ENCODE results near the gene MT1M.

The MT1M gene

DNA sequence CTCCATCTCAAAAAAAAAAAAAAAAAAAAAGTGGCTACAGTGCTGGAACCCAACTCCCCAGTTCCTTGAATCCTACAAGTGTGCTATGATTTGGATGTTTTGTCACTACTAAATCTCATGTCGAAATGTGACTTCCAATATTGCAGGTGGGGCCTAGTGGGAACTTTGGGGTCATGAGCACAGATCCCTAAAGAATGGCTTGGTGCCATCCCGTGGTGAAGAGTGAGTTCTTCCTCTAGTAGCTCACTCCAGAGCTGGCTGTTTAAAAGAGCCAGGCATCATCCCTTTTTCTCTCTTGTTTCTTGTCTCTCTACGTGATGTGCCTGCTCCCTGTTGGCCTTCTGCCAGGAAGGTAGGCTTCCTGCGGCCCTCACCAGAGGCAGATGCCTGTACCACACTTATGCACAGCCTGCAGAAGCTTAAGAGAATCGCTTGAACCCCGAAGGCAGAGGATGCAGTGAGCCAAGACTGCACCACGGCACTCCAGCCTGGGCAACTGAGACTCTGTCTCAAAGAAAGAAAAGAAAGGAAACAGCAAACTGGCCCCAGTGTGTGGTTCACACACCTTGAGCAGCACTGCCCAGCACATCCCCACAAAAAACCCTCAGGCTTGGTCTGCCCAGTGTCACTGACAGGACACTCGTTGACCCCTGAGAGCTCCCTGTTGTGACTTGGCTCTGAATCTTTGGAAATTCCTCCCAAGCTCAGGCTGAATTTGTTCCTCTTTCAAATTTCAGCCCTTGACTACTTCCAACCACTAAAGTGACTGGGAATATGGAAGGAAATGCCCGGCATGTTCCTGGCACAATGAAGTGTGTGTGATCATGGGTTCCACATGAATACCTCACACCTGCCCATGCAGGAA, 3.7 kb upstream of the MT1M start:
- Histone ChIP-seq H4K8ac (ENCODE audit: low read depth, low read length) (no peak overlapping the region), H3K56ac (ENCODE audit: low read length) (no peak overlapping the region), H4K5ac (ENCODE audit: low read length) (no peak overlapping the region), H3K4me1 (ENCODE audit: control insufficient read depth, low read depth, low read length) (no peaks in the 10 kb centered on the region), H3K27ac (ENCODE audit: low read depth, low read length) (no peak overlapping the region), H3K9ac (ENCODE audit: low read length) (no peak overlapping the region), H3K4ac (ENCODE audit: low read depth, low read length) (no peak overlapping the region), H2AK5ac (ENCODE audit: low read length) (no peak overlapping the region), H3K79me2 (ENCODE audit: control insufficient read depth, insufficient read depth, low read length) (no peaks in the 10 kb centered on the region), H2BK5ac (ENCODE audit: low read length) (no peak overlapping the region), H3K18ac (ENCODE audit: low read length) (no peak overlapping the region), H3K27me3 (ENCODE audit: insufficient read depth, low read length, poor library complexity) (peaks cover 72% of the 10 kb centered on the region), H2BK15ac (replicated peaks; ENCODE audit: low read depth) (no peak overlapping the region), H3K36me3 (ENCODE audit: control insufficient read depth, insufficient read depth, low read length) (no peaks in the 10 kb centered on the region), H3K23ac (ENCODE audit: low read length) (no peak overlapping the region), H2BK120ac (ENCODE audit: low read depth, low read length) (no peak overlapping the region), H3K4me2 (ENCODE audit: low read length) (no peak overlapping the region), H3K79me1 (ENCODE audit: low read length) (no peaks in the 10 kb centered on the region), H3K4me3 (ENCODE audit: low read length) (no peak overlapping the region)
- WGBS (ENCODE audit: extremely low coverage, insufficient coverage, low lambda C conversion rate) = no CpG with 5 or more reads among the region's 9 CpGs
- no peak for DNase-seq

DNA sequence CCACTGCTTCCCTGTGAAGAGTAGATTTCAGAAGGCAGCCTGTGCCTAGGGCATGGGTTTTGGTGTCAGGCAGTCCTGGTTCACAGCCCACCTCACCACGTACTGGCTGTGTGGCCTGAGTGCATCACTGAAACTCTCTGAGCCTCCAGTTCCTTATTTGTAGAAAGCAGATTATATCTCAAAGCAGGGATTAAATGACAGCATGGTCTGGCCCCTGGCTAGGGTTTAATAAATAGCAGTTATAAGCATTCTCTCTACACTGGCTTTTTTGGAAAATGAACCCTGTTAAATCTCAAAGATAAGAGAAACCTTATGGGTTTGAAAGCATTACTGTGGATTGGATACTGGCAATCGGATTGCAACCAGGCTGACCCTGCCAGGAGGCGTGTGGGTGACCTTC, 2.9 kb upstream of the MT1M start:
- no peak overlapping the region for H3K4me3 ChIP-seq (ENCODE audit: low read length)
- no peak overlapping the region for H3K23ac ChIP-seq (ENCODE audit: low read length)
- H3K36me3 ChIP-seq (ENCODE audit: control insufficient read depth, insufficient read depth, low read length) = no peaks in the 10 kb centered on the region
- no peaks in the 10 kb centered on the region for H3K79me1 ChIP-seq (ENCODE audit: low read length)
- H3K4me2 ChIP-seq (ENCODE audit: low read length) = no peak overlapping the region
- no peak overlapping the region for H3K9ac ChIP-seq (ENCODE audit: low read length)
- H2BK15ac ChIP-seq (replicated peaks; ENCODE audit: low read depth) = no peak overlapping the region
- no peak overlapping the region for H4K8ac ChIP-seq (ENCODE audit: low read depth, low read length)
- whole genome bisulfite sequencing (ENCODE audit: extremely low coverage, insufficient coverage, low lambda C conversion rate) = no CpG with 5 or more reads among the region's 3 CpGs
- no peak overlapping the region for H2BK5ac ChIP-seq (ENCODE audit: low read length)
- no peak overlapping the region for H4K5ac ChIP-seq (ENCODE audit: low read length)
- no peak overlapping the region for H2BK120ac ChIP-seq (ENCODE audit: low read depth, low read length)
- no peak for DNase-seq
- H3K56ac ChIP-seq (ENCODE audit: low read length) = no peak overlapping the region
- H3K27me3 ChIP-seq (ENCODE audit: insufficient read depth, low read length, poor library complexity) = peaks cover 76% of the 10 kb centered on the region
- no peak overlapping the region for H3K4ac ChIP-seq (ENCODE audit: low read depth, low read length)
- no peak overlapping the region for H3K18ac ChIP-seq (ENCODE audit: low read length)
- H3K4me1 ChIP-seq (ENCODE audit: control insufficient read depth, low read depth, low read length) = no peaks in the 10 kb centered on the region
- no peaks in the 10 kb centered on the region for H3K79me2 ChIP-seq (ENCODE audit: control insufficient read depth, insufficient read depth, low read length)
- H2AK5ac ChIP-seq (ENCODE audit: low read length) = no peak overlapping the region
- no peak overlapping the region for H3K27ac ChIP-seq (ENCODE audit: low read depth, low read length)

DNA sequence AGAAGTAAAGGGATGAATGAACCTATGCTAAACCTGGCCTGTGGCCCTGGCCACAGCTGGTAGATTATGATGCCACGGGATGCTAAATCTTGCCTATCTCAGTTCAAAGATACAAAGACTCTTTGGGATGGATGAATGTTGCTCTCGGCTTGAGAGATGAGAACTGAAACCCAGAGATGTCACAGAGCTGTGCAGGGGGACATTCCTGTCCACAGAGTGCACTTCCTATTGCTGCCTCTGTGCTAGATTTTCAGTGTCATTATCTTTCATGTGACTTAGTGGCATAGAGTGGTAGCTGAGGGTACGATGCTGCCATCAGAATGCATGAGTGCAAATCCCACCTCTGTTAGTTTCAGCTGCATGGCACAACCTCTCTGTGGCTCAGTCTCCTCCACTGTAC, 2.3 kb upstream of the MT1M start:
- Histone ChIP-seq H2BK120ac (ENCODE audit: low read depth, low read length) (no peak overlapping the region), H3K18ac (ENCODE audit: low read length) (no peak overlapping the region), H3K23ac (ENCODE audit: low read length) (no peak overlapping the region), H3K4me3 (ENCODE audit: low read length) (no peak overlapping the region), H3K79me2 (ENCODE audit: control insufficient read depth, insufficient read depth, low read length) (no peaks in the 10 kb centered on the region), H3K9ac (ENCODE audit: low read length) (no peak overlapping the region), H3K4me2 (ENCODE audit: low read length) (no peak overlapping the region), H3K4me1 (ENCODE audit: control insufficient read depth, low read depth, low read length) (no peaks in the 10 kb centered on the region), H3K36me3 (ENCODE audit: control insufficient read depth, insufficient read depth, low read length) (no peaks in the 10 kb centered on the region), H3K27me3 (ENCODE audit: insufficient read depth, low read length, poor library complexity) (peaks cover 77% of the 10 kb centered on the region), H4K8ac (ENCODE audit: low read depth, low read length) (no peak overlapping the region), H4K5ac (ENCODE audit: low read length) (no peak overlapping the region), H3K27ac (ENCODE audit: low read depth, low read length) (no peak overlapping the region), H3K79me1 (ENCODE audit: low read length) (no peaks in the 10 kb centered on the region), H2BK5ac (ENCODE audit: low read length) (no peak overlapping the region), H3K56ac (ENCODE audit: low read length) (no peak overlapping the region), H2BK15ac (replicated peaks; ENCODE audit: low read depth) (no peak overlapping the region), H3K4ac (ENCODE audit: low read depth, low read length) (no peak overlapping the region), H2AK5ac (ENCODE audit: low read length) (no peak overlapping the region)
- no CpG with 5 or more reads among the region's 3 CpGs for WGBS (ENCODE audit: extremely low coverage, insufficient coverage, low lambda C conversion rate)
- no peak for DNase-seq

- H3K4me1 ChIP-seq (ENCODE audit: control insufficient read depth, low read depth, low read length) = no peaks in the 10 kb centered on the region
- no peak overlapping the region for H3K9ac ChIP-seq (ENCODE audit: low read length)
- H2BK120ac ChIP-seq (ENCODE audit: low read depth, low read length) = no peak overlapping the region
- H4K8ac ChIP-seq (ENCODE audit: low read depth, low read length) = no peak overlapping the region
- no peak overlapping the region for H3K27ac ChIP-seq (ENCODE audit: low read depth, low read length)
- no peak overlapping the region for H3K56ac ChIP-seq (ENCODE audit: low read length)
- H4K5ac ChIP-seq (ENCODE audit: low read length) = no peak overlapping the region
- peaks cover 77% of the 10 kb centered on the region for H3K27me3 ChIP-seq (ENCODE audit: insufficient read depth, low read length, poor library complexity)
- H3K4me2 ChIP-seq (ENCODE audit: low read length) = no peak overlapping the region
- no peak overlapping the region for H2BK5ac ChIP-seq (ENCODE audit: low read length)
- no peak overlapping the region for H3K4ac ChIP-seq (ENCODE audit: low read depth, low read length)
- no peaks in the 10 kb centered on the region for H3K79me1 ChIP-seq (ENCODE audit: low read length)
- no peak for DNase-seq
- H3K79me2 ChIP-seq (ENCODE audit: control insufficient read depth, insufficient read depth, low read length) = no peaks in the 10 kb centered on the region
- no peak overlapping the region for H2BK15ac ChIP-seq (replicated peaks; ENCODE audit: low read depth)
- no peak overlapping the region for H3K18ac ChIP-seq (ENCODE audit: low read length)
- WGBS (ENCODE audit: extremely low coverage, insufficient coverage, low lambda C conversion rate) = no CpG with 5 or more reads among the region's 10 CpGs
- H3K4me3 ChIP-seq (ENCODE audit: low read length) = no peak overlapping the region
- no peak overlapping the region for H2AK5ac ChIP-seq (ENCODE audit: low read length)
- no peak overlapping the region for H3K23ac ChIP-seq (ENCODE audit: low read length)
- H3K36me3 ChIP-seq (ENCODE audit: control insufficient read depth, insufficient read depth, low read length) = no peaks in the 10 kb centered on the region
Measured at GRCh38 chr16:56631197-56631596, 1.3 kb upstream of the MT1M start.

DNA sequence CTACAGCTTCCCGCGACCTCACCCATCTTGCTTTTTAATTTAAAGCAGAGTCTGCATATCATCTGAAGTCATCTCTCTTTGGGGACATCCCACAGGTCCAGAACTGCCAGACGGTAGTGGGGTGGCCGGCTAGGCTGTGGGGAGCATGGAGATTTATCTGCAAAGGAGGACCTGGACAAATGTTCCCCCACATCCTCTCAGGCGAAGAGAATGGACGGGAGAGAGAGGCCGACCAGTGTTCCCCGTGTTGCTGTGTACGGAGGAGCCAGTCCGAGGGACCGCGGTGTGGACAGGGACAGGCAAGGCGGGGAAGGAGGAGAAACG, 665 bp upstream of the MT1M start:
- DNase-seq = no peak
- peak overlapping the region; percentile 29 for H3K9ac ChIP-seq (ENCODE audit: low read length)
- peak overlapping the region; percentile 25 for H3K4me2 ChIP-seq (ENCODE audit: low read length)
- no peak overlapping the region for H4K8ac ChIP-seq (ENCODE audit: low read depth, low read length)
- no peaks in the 10 kb centered on the region for H3K36me3 ChIP-seq (ENCODE audit: control insufficient read depth, insufficient read depth, low read length)
- no peaks in the 10 kb centered on the region for H3K79me2 ChIP-seq (ENCODE audit: control insufficient read depth, insufficient read depth, low read length)
- no peak overlapping the region for H2BK120ac ChIP-seq (ENCODE audit: low read depth, low read length)
- H3K79me1 ChIP-seq (ENCODE audit: low read length) = no peaks in the 10 kb centered on the region
- H3K23ac ChIP-seq (ENCODE audit: low read length) = no peak overlapping the region
- H3K4me1 ChIP-seq (ENCODE audit: control insufficient read depth, low read depth, low read length) = no peaks in the 10 kb centered on the region
- no peak overlapping the region for H3K4ac ChIP-seq (ENCODE audit: low read depth, low read length)
- peak overlapping the region; percentile 73 for H3K56ac ChIP-seq (ENCODE audit: low read length)
- peaks cover 78% of the 10 kb centered on the region for H3K27me3 ChIP-seq (ENCODE audit: insufficient read depth, low read length, poor library complexity)
- H3K18ac ChIP-seq (ENCODE audit: low read length) = no peak overlapping the region
- H3K4me3 ChIP-seq (ENCODE audit: low read length) = no peak overlapping the region
- no peak overlapping the region for H2BK5ac ChIP-seq (ENCODE audit: low read length)
- H4K5ac ChIP-seq (ENCODE audit: low read length) = no peak overlapping the region
- no peak overlapping the region for H2AK5ac ChIP-seq (ENCODE audit: low read length)
- WGBS (ENCODE audit: extremely low coverage, insufficient coverage, low lambda C conversion rate) = no CpG with 5 or more reads among the region's 14 CpGs
- H2BK15ac ChIP-seq (replicated peaks; ENCODE audit: low read depth) = no peak overlapping the region
- H3K27ac ChIP-seq (ENCODE audit: low read depth, low read length) = no peak overlapping the region

GRCh38 chr16:56632848-56633365, 448 bp downstream of the MT1M start:
- DNase-seq = no peak
- Histone ChIP-seq H3K79me1 (ENCODE audit: low read length) (no peaks in the 10 kb centered on the region), H3K27ac (ENCODE audit: low read depth, low read length) (no peak overlapping the region), H3K9ac (ENCODE audit: low read length) (no peak overlapping the region), H3K79me2 (ENCODE audit: control insufficient read depth, insufficient read depth, low read length) (no peaks in the 10 kb centered on the region), H4K5ac (ENCODE audit: low read length) (no peak overlapping the region), H3K4me3 (ENCODE audit: low read length) (no peak overlapping the region), H2BK120ac (ENCODE audit: low read depth, low read length) (no peak overlapping the region), H3K23ac (ENCODE audit: low read length) (no peak overlapping the region), H2AK5ac (ENCODE audit: low read length) (no peak overlapping the region), H4K8ac (ENCODE audit: low read depth, low read length) (no peak overlapping the region), H2BK15ac (replicated peaks; ENCODE audit: low read depth) (no peak overlapping the region), H2BK5ac (ENCODE audit: low read length) (no peak overlapping the region), H3K36me3 (ENCODE audit: control insufficient read depth, insufficient read depth, low read length) (no peaks in the 10 kb centered on the region), H3K4me1 (ENCODE audit: control insufficient read depth, low read depth, low read length) (no peaks in the 10 kb centered on the region), H3K27me3 (ENCODE audit: insufficient read depth, low read length, poor library complexity) (peaks cover 89% of the 10 kb centered on the region), H3K4ac (ENCODE audit: low read depth, low read length) (no peak overlapping the region), H3K18ac (ENCODE audit: low read length) (no peak overlapping the region), H3K56ac (ENCODE audit: low read length) (no peak overlapping the region), H3K4me2 (ENCODE audit: low read length) (no peak overlapping the region)
- WGBS (ENCODE audit: extremely low coverage, insufficient coverage, low lambda C conversion rate) = no CpG with 5 or more reads among the region's 6 CpGs
